ENCODE measurements around the gene CSMD2. TPM values are rescaled to one million over a fixed set of nuclear protein-coding genes. Genes with fewer than 3 reads are reported as not detected.

CSMD2 gene
- total RNA-seq, 1 donor from 2014 or later: 0.22 TPM

- no peak for ATAC-seq
- intact Hi-C loops (cut with micrococcal nuclease): no loop called here
- DNase-seq: no peak
Measured at GRCh38 chr1:33979341-33979740, 185.7 kb downstream of the CSMD2 start.

GRCh38 chr1:33975961-33976360 lies 189.1 kb downstream of the CSMD2 start:
- intact Hi-C loops (cut with micrococcal nuclease): no loop called here
- no peak for DNase-seq
- ATAC-seq: no peak

GRCh38 chr1:33973799-33974545 lies 191.1 kb downstream of the CSMD2 start:
- DNase-seq (peak; percentile 36), ATAC-seq (peak; percentile 61)
- intact Hi-C loops (cut with micrococcal nuclease): no loop called here

- intact Hi-C loops (cut with micrococcal nuclease): no loop called here
- ATAC-seq: peak; percentile 97
Measured at GRCh38 chr1:33972676-33973395, 192.2 kb downstream of the CSMD2 start.

GRCh38 chr1:33971913-33972312 lies 193.1 kb downstream of the CSMD2 start:
- ATAC-seq (no peak), DNase-seq (no peak)
- intact Hi-C loops (cut with micrococcal nuclease): no loop called here

More at GRCh38 chr1:33972676-33973395, 192.2 kb downstream of the CSMD2 start:
- DNase-seq: peak; percentile 87

GRCh38 chr1:33971018-33971710 lies 193.9 kb downstream of the CSMD2 start:
- DNase-seq: peak; percentile 34
- no peak for ATAC-seq
- intact Hi-C loops (cut with micrococcal nuclease): no loop called here

DNA sequence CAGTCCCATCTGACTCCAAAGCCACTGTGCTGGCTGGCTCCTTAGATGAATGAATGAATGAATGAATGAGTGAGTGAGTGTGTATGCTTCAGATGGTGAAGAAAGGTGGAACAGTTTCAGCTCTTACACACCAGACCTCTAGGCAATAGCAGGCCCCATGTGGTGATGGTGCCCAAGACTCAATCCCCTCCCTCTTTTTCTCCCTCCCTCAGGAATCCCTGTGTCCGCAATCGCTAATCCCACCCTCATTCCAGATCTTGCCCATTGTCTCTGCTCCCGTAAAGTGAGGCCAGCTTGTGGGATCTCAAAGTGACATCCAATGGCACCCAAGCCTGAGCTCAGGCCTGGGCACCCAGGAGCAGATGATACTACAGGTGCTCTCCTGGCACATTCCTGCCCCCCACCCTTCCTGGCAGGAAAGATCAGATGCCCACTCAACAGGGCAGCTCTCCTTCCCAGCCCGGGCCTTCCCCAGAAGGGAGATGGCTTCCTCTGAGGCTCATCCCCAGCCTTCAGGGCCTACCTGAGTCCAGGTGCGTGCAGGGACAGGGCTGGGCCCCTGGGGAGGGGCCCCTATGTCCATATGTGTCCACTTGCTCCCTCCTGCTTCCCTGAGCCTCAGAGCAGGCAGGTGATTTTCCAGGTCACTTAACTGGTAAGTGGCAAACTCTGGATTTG lies 194.7 kb downstream of the CSMD2 start:
- ATAC-seq: no peak
- intact Hi-C loops (cut with micrococcal nuclease): no loop called here
- DNase-seq: no peak

- ATAC-seq: peak; percentile 28
- intact Hi-C loops (cut with micrococcal nuclease): no loop called here
Measured at GRCh38 chr1:33966346-33967141, 198.5 kb downstream of the CSMD2 start.

GRCh38 chr1:33965086-33965485 lies 199.9 kb downstream of the CSMD2 start:
- intact Hi-C loops (cut with micrococcal nuclease): no loop called here
- no peak for DNase-seq
- ATAC-seq: no peak

More at GRCh38 chr1:33966346-33967141, 198.5 kb downstream of the CSMD2 start:
- DNase-seq: no peak

GRCh38 chr1:33962061-33962460 lies 203.0 kb downstream of the CSMD2 start:
- intact Hi-C loops (cut with micrococcal nuclease): no loop called here
- DNase-seq: no peak
- ATAC-seq: no peak

DNA sequence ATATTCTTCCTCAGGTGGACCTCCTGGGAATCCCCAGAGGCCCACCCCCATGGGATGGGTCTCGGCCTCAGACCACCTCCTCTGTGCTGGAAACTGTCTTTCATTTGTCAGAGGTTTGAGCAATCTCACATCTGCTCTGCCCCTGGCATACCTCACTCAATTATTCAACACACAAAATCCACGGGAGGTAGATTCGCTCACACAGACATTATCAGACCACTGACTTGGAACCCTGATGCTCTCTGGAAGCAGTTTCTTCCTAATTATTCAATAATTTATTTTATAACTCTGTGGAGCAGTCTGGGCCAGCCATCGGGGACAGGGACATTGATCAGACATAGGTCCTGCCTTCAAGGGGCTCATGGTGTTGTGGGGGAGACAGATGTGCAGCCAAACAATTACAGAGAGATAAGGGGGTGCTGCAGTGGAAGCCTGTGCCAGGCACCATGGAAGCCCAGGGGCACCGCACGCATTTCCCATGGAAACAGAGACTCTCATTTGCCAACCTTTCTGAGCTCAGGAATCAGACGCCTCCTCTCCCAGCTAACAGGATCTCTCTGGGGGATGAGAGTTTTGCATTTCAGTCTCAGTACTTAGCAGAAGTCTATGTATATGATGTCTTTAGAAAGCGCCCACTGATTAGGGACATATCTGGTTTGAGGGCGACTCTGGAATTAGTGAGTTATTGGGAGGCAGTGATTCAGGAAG lies 204.7 kb downstream of the CSMD2 start:
- DNase-seq: no peak
- intact Hi-C loops (cut with micrococcal nuclease): no loop called here
- ATAC-seq: no peak

- intact Hi-C loops (cut with micrococcal nuclease): no loop called here
- no peak for ATAC-seq
- no peak for DNase-seq
Measured at GRCh38 chr1:33957854-33958253, 207.2 kb downstream of the CSMD2 start.

DNA sequence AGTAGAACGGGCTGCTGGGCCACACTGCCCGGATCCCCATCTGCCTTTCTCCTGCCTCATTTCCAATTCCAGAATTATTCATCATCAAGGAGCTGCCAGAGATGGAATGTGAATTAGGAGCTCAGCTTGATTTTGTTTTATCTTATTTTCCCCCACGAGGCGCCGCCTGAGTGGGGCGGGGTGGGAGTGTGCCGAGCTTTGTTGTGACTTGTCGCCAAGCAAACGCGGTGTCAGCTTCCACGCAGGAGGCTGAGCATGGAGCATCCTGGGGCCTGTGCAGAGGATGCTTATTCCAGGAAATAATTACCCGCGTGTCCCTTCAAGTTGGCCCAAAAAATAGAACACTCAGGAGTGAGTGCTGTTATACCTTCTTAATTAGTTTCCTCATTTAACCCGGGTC lies 209.9 kb downstream of the CSMD2 start:
- ATAC-seq (no peak), DNase-seq (no peak)
- intact Hi-C loops (cut with micrococcal nuclease): no loop called here

DNA sequence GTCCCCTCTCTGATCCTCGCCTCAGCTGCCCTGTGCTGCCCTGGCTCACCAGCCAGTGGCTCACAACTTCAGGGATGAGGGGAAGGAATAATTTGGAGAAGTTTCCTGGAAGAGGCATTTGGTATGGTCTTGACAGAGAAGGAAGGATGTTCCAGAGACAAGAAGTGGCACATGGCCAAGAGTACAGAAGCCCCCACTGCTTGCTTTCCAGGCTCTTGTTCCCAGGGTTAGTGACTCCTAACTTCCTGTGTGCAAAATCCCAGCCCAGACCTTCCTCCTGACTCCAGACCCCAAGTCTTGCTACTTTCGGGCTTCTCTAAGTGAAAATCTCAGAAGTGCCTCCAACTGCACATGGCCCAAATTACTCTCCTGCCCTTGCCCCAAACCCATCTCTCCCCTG lies 215.5 kb downstream of the CSMD2 start:
- DNase-seq (no peak), ATAC-seq (no peak)
- intact Hi-C loops (cut with micrococcal nuclease): no loop called here

- intact Hi-C loops (cut with micrococcal nuclease): no loop called here
- ATAC-seq (no peak), DNase-seq (no peak)
Measured at GRCh38 chr1:33948291-33948690, 216.7 kb downstream of the CSMD2 start.

DNA sequence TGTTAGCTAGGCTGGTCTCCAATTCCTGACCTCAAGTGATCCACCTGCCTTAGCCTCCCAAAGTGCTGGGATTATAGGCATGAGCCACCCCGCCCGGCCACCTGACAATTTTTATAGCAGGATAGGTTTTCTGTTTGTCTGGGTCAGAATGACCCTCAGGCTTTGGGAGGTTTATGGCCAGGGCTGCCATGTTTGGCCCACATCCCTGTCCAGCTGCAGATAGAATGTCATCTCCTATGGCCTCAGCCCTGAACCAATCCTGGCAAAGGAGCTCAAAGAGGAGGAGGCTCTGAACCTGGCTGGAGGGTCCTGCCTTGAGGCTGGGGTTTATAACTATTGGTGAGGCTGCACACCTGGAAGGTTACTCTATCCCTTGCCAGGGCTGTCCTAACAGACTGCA lies 218.2 kb downstream of the CSMD2 start:
- no peak for ATAC-seq
- intact Hi-C loops (cut with micrococcal nuclease): no loop called here

GRCh38 chr1:33944846-33945245 lies 220.2 kb downstream of the CSMD2 start:
- DNase-seq (no peak), ATAC-seq (no peak)
- intact Hi-C loops (cut with micrococcal nuclease): no loop called here

More for the DNA sequence above, 218.2 kb downstream of the CSMD2 start:
- no peak for DNase-seq

DNA sequence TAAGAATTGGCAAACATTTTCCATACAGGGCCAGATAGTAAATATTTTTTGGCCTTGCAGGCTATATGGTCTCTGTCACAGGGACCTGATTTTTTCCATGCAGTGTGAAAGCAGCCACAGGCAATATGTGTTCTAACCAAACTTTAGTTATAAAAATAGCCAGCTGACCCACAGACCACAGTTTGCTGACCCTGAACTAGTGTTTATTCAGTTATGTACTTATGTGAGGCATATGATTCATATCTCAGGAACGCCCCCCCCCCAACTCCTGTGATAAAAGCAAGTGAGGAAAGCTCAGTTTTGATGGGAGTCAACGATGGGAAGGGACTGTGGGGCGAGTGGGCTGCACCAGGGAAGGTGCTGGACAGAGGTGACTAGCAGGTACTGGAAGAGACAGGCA lies 221.1 kb downstream of the CSMD2 start:
- no peak for ATAC-seq
- DNase-seq: no peak
- intact Hi-C loops (cut with micrococcal nuclease): no loop called here

Measured in left ventricle myocardium superior (tissue), 1 donor.